Measurements from ENCODE around the gene ANKMY1.
"Not testable (repeated sequence)": the region's sequence is repeated elsewhere in the genome, so short reads cannot be mapped to it uniquely, and the experiment has no call there.

The ANKMY1 gene

DNA sequence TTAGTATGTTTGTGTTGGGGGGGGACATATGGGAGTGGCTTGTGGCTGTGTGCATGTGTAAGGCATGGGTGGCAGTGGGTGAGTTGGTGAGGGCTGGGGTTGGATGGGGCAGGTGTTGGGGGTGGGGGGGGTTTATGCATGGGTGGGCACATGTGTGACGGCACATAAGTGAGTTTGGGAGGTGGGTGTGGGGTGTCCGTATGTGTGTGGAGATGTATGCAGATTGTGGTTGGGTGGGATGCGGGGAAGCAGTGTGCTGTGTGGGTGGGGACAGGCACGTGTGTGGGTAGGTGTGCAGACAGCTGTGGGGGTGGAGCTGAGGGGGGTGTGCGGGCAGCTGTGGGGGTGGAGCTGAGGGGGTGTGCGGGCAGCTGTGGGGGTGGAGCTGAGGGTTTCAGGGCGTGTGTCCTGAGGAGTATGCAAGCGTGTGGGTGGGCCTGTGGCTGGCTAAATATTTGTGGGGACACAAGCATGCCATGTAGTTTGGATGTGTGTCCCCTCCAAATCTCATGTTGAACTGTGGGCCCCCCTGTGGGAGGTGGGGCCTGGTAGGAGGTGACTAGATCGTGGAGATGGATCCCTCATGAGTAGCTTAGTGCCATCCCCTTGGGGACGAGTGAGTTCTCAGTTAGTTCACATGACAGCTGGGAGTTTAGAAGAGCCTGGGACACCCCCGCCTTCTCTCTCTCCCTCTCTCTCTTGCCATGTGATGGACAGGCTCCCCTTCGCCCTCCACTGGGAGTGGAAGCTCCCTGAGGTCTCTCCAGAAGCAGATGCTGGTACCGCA, 59.4 kb downstream of the ANKMY1 start:
- Histone ChIP-seq H3K9me3 (ENCODE audit: control insufficient read depth, insufficient read depth, low read length) (no peaks in the 10 kb centered on the region), H3K36me3 (ENCODE audit: control insufficient read depth, insufficient read depth, low read length) (no peaks in the 10 kb centered on the region), H3K4me1 (ENCODE audit: control insufficient read depth, insufficient read depth, low read length) (no peaks in the 10 kb centered on the region), H3K9ac (ENCODE audit: low read depth, low read length) (no peak overlapping the region), H3K27me3 (ENCODE audit: control insufficient read depth, insufficient read depth, low read length) (no peaks in the 10 kb centered on the region), H3K4me3 (ENCODE audit: low read depth, low read length) (no peak overlapping the region)

DNA sequence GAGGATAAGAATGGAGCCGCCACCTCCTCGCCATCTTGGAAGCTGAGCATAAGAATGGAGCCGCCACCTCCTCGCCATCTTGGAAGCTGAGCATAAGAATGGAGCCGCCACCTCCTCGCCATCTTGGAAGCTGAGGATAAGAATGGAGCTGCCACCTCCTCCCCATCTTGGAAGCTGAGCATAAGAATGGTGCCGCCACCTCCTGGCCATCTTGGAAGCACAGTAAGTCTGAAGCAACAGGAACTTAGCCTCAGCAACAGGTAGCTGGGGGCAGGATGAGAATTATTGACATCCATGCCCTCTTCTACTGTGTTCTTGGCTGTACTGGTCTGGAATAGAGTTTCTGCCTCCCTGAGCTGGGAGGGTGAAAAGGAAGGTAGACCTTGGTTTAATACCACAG, 60.7 kb downstream of the ANKMY1 start:
- H3K4me1 ChIP-seq (ENCODE audit: control insufficient read depth, insufficient read depth, low read length); H3K9ac ChIP-seq (ENCODE audit: low read depth, low read length); H3K27me3 ChIP-seq (ENCODE audit: control insufficient read depth, insufficient read depth, low read length); H3K4me3 ChIP-seq (ENCODE audit: low read depth, low read length); H3K9me3 ChIP-seq (ENCODE audit: control insufficient read depth, insufficient read depth, low read length); H3K36me3 ChIP-seq (ENCODE audit: control insufficient read depth, insufficient read depth, low read length): not testable (repeated sequence)

DNA sequence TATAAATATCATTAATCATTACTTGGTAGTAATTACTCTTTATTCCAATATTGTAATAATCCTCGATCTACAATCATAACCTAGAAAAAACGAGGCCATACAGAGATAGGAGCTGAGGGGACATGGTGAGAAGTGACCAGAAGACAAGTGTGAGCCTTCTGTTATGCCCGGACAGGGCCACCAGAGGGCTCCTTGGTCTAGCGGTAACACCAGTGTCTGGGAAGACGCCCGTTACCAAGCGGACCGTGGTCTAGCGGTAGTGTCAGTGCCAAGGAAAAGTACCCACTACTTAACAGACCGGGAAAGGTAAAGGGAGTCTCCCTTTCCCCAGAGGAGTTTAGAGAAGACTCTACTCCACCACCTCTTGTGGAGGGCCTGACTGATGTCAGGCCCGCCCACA, 62.8 kb downstream of the ANKMY1 start:
- not testable (repeated sequence) for H3K9ac ChIP-seq (ENCODE audit: low read depth, low read length); H3K9me3 ChIP-seq (ENCODE audit: control insufficient read depth, insufficient read depth, low read length); H3K4me3 ChIP-seq (ENCODE audit: low read depth, low read length); H3K36me3 ChIP-seq (ENCODE audit: control insufficient read depth, insufficient read depth, low read length); H3K27me3 ChIP-seq (ENCODE audit: control insufficient read depth, insufficient read depth, low read length); H3K4me1 ChIP-seq (ENCODE audit: control insufficient read depth, insufficient read depth, low read length)

- H3K9ac ChIP-seq (ENCODE audit: low read depth, low read length) = no peak overlapping the region
- H3K4me1 ChIP-seq (ENCODE audit: control insufficient read depth, insufficient read depth, low read length) = no peaks in the 10 kb centered on the region
- H3K4me3 ChIP-seq (ENCODE audit: low read depth, low read length) = no peak overlapping the region
- H3K27me3 ChIP-seq (ENCODE audit: control insufficient read depth, insufficient read depth, low read length) = no peaks in the 10 kb centered on the region
- H3K9me3 ChIP-seq (ENCODE audit: control insufficient read depth, insufficient read depth, low read length) = no peaks in the 10 kb centered on the region
- no peaks in the 10 kb centered on the region for H3K36me3 ChIP-seq (ENCODE audit: control insufficient read depth, insufficient read depth, low read length)
These were observed 63.5 kb downstream of the ANKMY1 start for GRCh38 chr2:240494194-240494793.

- H3K9me3 ChIP-seq (ENCODE audit: control insufficient read depth, insufficient read depth, low read length) = peaks cover 7% of the 10 kb centered on the region
- no peak overlapping the region for H3K9ac ChIP-seq (ENCODE audit: low read depth, low read length)
- H3K27me3 ChIP-seq (ENCODE audit: control insufficient read depth, insufficient read depth, low read length) = no peaks in the 10 kb centered on the region
- no peaks in the 10 kb centered on the region for H3K4me1 ChIP-seq (ENCODE audit: control insufficient read depth, insufficient read depth, low read length)
- no peak overlapping the region for H3K4me3 ChIP-seq (ENCODE audit: low read depth, low read length)
- H3K36me3 ChIP-seq (ENCODE audit: control insufficient read depth, insufficient read depth, low read length) = no peaks in the 10 kb centered on the region
These were observed 66.3 kb downstream of the ANKMY1 start for GRCh38 chr2:240491483-240491882.

GRCh38 chr2:240482141-240482540, 75.6 kb downstream of the ANKMY1 start:
- Histone ChIP-seq H3K9me3 (ENCODE audit: control insufficient read depth, insufficient read depth, low read length) (no peaks in the 10 kb centered on the region), H3K36me3 (ENCODE audit: control insufficient read depth, insufficient read depth, low read length) (no peaks in the 10 kb centered on the region), H3K9ac (ENCODE audit: low read depth, low read length) (no peak overlapping the region), H3K4me3 (ENCODE audit: low read depth, low read length) (no peak overlapping the region), H3K4me1 (ENCODE audit: control insufficient read depth, insufficient read depth, low read length) (no peaks in the 10 kb centered on the region), H3K27me3 (ENCODE audit: control insufficient read depth, insufficient read depth, low read length) (no peaks in the 10 kb centered on the region)

DNA sequence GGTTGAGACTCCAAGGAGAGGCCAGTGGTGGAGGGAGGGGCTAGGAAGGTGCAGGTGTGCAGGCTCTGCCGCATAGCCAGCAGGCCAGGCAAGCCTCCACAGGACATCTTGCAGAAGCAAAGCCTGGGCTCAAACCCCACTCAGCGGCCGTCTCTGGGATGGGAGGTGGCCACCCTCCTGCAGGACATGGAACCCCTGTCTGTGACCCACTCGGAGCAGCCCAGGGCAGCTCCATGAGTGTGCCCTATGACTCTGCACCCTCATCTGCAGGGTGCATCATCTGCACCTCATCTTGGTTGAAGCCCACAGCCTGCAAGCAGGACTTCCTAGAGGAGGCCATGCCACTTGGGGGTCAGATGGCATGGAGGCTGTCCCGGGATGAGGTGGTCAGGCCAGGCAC, 76.1 kb downstream of the ANKMY1 start:
- H3K27me3 ChIP-seq (ENCODE audit: control insufficient read depth, insufficient read depth, low read length) = no peaks in the 10 kb centered on the region
- H3K4me1 ChIP-seq (ENCODE audit: control insufficient read depth, insufficient read depth, low read length) = no peaks in the 10 kb centered on the region
- H3K4me3 ChIP-seq (ENCODE audit: low read depth, low read length) = no peak overlapping the region
- H3K9ac ChIP-seq (ENCODE audit: low read depth, low read length) = no peak overlapping the region
- no peaks in the 10 kb centered on the region for H3K36me3 ChIP-seq (ENCODE audit: control insufficient read depth, insufficient read depth, low read length)
- H3K9me3 ChIP-seq (ENCODE audit: control insufficient read depth, insufficient read depth, low read length) = no peaks in the 10 kb centered on the region

GRCh38 chr2:240480834-240481623, 76.8 kb downstream of the ANKMY1 start:
- Histone ChIP-seq H3K27me3 (ENCODE audit: control insufficient read depth, insufficient read depth, low read length) (no peaks in the 10 kb centered on the region), H3K9me3 (ENCODE audit: control insufficient read depth, insufficient read depth, low read length) (no peaks in the 10 kb centered on the region), H3K4me1 (ENCODE audit: control insufficient read depth, insufficient read depth, low read length) (no peaks in the 10 kb centered on the region), H3K36me3 (ENCODE audit: control insufficient read depth, insufficient read depth, low read length) (no peaks in the 10 kb centered on the region), H3K9ac (ENCODE audit: low read depth, low read length) (no peak overlapping the region), H3K4me3 (ENCODE audit: low read depth, low read length) (no peak overlapping the region)

GRCh38 chr2:240479111-240479501, 78.7 kb downstream of the ANKMY1 start:
- Histone ChIP-seq H3K9me3 (ENCODE audit: control insufficient read depth, insufficient read depth, low read length) (no peaks in the 10 kb centered on the region), H3K36me3 (ENCODE audit: control insufficient read depth, insufficient read depth, low read length) (no peaks in the 10 kb centered on the region), H3K4me1 (ENCODE audit: control insufficient read depth, insufficient read depth, low read length) (no peaks in the 10 kb centered on the region), H3K4me3 (ENCODE audit: low read depth, low read length) (no peak overlapping the region), H3K9ac (ENCODE audit: low read depth, low read length) (no peak overlapping the region), H3K27me3 (ENCODE audit: control insufficient read depth, insufficient read depth, low read length) (no peaks in the 10 kb centered on the region)

GRCh38 chr2:240478346-240479110, 79.3 kb downstream of the ANKMY1 start:
- H3K36me3 ChIP-seq (ENCODE audit: control insufficient read depth, insufficient read depth, low read length) = no peaks in the 10 kb centered on the region
- no peaks in the 10 kb centered on the region for H3K4me1 ChIP-seq (ENCODE audit: control insufficient read depth, insufficient read depth, low read length)
- no peaks in the 10 kb centered on the region for H3K9me3 ChIP-seq (ENCODE audit: control insufficient read depth, insufficient read depth, low read length)
- no peak overlapping the region for H3K4me3 ChIP-seq (ENCODE audit: low read depth, low read length)
- no peak overlapping the region for H3K9ac ChIP-seq (ENCODE audit: low read depth, low read length)
- no peaks in the 10 kb centered on the region for H3K27me3 ChIP-seq (ENCODE audit: control insufficient read depth, insufficient read depth, low read length)

GRCh38 chr2:240477916-240478315, 79.9 kb downstream of the ANKMY1 start:
- Histone ChIP-seq H3K36me3 (ENCODE audit: control insufficient read depth, insufficient read depth, low read length) (no peaks in the 10 kb centered on the region), H3K4me3 (ENCODE audit: low read depth, low read length) (no peak overlapping the region), H3K4me1 (ENCODE audit: control insufficient read depth, insufficient read depth, low read length) (no peaks in the 10 kb centered on the region), H3K9ac (ENCODE audit: low read depth, low read length) (no peak overlapping the region), H3K9me3 (ENCODE audit: control insufficient read depth, insufficient read depth, low read length) (no peaks in the 10 kb centered on the region), H3K27me3 (ENCODE audit: control insufficient read depth, insufficient read depth, low read length) (no peaks in the 10 kb centered on the region)
